CD8-positive, alpha-beta memory T cell (primary cell): ENCODE results near the gene SAMD4B. TPM values are rescaled to one million over a fixed set of nuclear protein-coding genes. Genes with fewer than 3 reads are reported as not detected.

ENCODE experiments used
- CTCF ChIA-PET: fragments of 350-600 bp; sonication (Branson Sonifier 250); formaldehyde crosslinking; loops from one replicate; lab custom pipeline; 2021; ENCODE audit warnings: antibody characterized with exemption; lab: Charles Lee
- POLR2A ChIA-PET: fragments of 350-600 bp; sonication (Branson Sonifier 250); formaldehyde crosslinking; loops from one replicate; lab custom pipeline; 2021; ENCODE audit warnings: antibody characterized with exemption; lab: Charles Lee
- DNase-seq, 5 donors: peaks; one replicate each; pipeline versions ENCODE4 v3.0.0 to v3.0.0-alpha.2; 2020 to 2022; ENCODE audit warnings: mixed read lengths in 1 of 5
- H3K27ac ChIP-seq: one replicate; pipeline ENCODE4 v1.7.0; 2013; ENCODE audit warnings: low read depth, mild to moderate bottlenecking, low read length, moderate library complexity
- H3K27me3 ChIP-seq: 2 replicates; pipeline ENCODE4 v1.7.0; 2013; ENCODE audit warnings: low read length, mild to moderate bottlenecking; ENCODE audit not compliant: insufficient read depth, poor library complexity, severe bottlenecking
- H3K36me3 ChIP-seq: 2 replicates; pipeline ENCODE4 v1.7.0; 2013; ENCODE audit warnings: mild to moderate bottlenecking, low read length, moderate library complexity; ENCODE audit not compliant: insufficient read depth
- H3K4me1 ChIP-seq: 2 replicates; pipeline ENCODE4 v1.7.0; 2013; ENCODE audit warnings: mild to moderate bottlenecking, low read length, moderate library complexity; ENCODE audit not compliant: insufficient read depth
- H3K4me3 ChIP-seq: 2 replicates; pipeline ENCODE4 v1.7.0; 2013; ENCODE audit warnings: mild to moderate bottlenecking, low read length
- H3K9me3 ChIP-seq: 2 replicates; pipeline ENCODE4 v1.7.0; 2013; ENCODE audit warnings: mild to moderate bottlenecking, low read length
- H3K27ac Mint-ChIP-seq, 8 donors: one replicate each; pipeline ENCODE4 v1.8.0; 2020 to 2021; ENCODE audit warnings: mixed read lengths in 8 of 8, mild to moderate bottlenecking in 6 of 8, inconsistent platforms in 3 of 8, moderate library complexity in 3 of 8
- H3K27me3 Mint-ChIP-seq, 2 donors: one replicate each; pipeline ENCODE4 v1.8.0; 2020 to 2021; ENCODE audit warnings: mixed read lengths in 2 of 2, mild to moderate bottlenecking in 1 of 2, moderate library complexity in 1 of 2
- H3K36me3 Mint-ChIP-seq, 3 donors: one replicate each; pipeline ENCODE4 v1.8.0; 2020 to 2021; ENCODE audit warnings: mixed read lengths in 3 of 3, inconsistent platforms in 1 of 3, mild to moderate bottlenecking in 1 of 3
- H3K4me1 Mint-ChIP-seq, 3 donors: one replicate each; pipeline ENCODE4 v1.8.0; 2020 to 2021; ENCODE audit warnings: mixed read lengths in 3 of 3, inconsistent platforms in 1 of 3, mild to moderate bottlenecking in 1 of 3
- H3K4me3 Mint-ChIP-seq, 7 donors: one replicate each; pipeline ENCODE4 v1.8.0; 2020 to 2021; ENCODE audit warnings: mixed read lengths in 7 of 7, mild to moderate bottlenecking in 6 of 7, moderate library complexity in 4 of 7, inconsistent platforms in 2 of 7
- H3K9me3 Mint-ChIP-seq, 5 donors: one replicate each; pipeline ENCODE4 v1.8.0; 2020 to 2022; ENCODE audit warnings: mixed read lengths in 5 of 5, mild to moderate bottlenecking in 3 of 5, moderate library complexity in 2 of 5, inconsistent platforms in 1 of 5
- polyA plus RNA-seq: library from polyadenylated mRNA; unstranded; fragments of 300-500 nt; fragmentation: Illumina TruSeq; gene quantifications from one replicate; pipeline ENCODE4 v1.2.3, GENCODE V29; 2021
- total RNA-seq, 2 experiments: library from RNA; stranded (reverse); gene quantifications; one replicate each; pipeline ENCODE4 v1.2.3, GENCODE V29; 2021

Gene SAMD4B
- total and polyA plus RNA-seq, 3 experiments from 2014 or later, result 18.7 to 55.6 (median 54.3) TPM

- Histone ChIP-seq H3K4me1 (peaks cover under 1% of the 10 kb centered on the region), H3K36me3 (peaks cover 24% of the 10 kb centered on the region), H3K27me3 (no peaks in the 10 kb centered on the region), H3K4me3 (no peak overlapping the region), H3K9me3 (no peaks in the 10 kb centered on the region), H3K27ac (no peak overlapping the region)
- no peak for DNase-seq
- POLR2A ChIA-PET, result no interaction called here
- CTCF ChIA-PET, result no interaction called here
- Mint-ChIP-seq H3K4me3 (no peak overlapping the region), H3K4me1 (peaks cover 26 to 43% (median 32%) of the 10 kb centered on the region in 3 donors), H3K27ac (peak overlapping the region in 5 of 8 donors; percentile 9 to 91 (median 39)), H3K9me3 (no peaks in the 10 kb centered on the region), H3K27me3 (peaks cover 0 to 1% of the 10 kb centered on the region in 2 donors), H3K36me3 (peaks cover 5 to 78% (median 17%) of the 10 kb centered on the region in 3 donors)
Observed at GRCh38 chr19:39351537-39352064, 9.4 kb downstream of the SAMD4B start.

- Histone ChIP-seq H3K27ac (no peak overlapping the region), H3K4me1 (no peaks in the 10 kb centered on the region), H3K4me3 (no peak overlapping the region), H3K9me3 (no peaks in the 10 kb centered on the region), H3K36me3 (peaks cover 34% of the 10 kb centered on the region), H3K27me3 (no peaks in the 10 kb centered on the region)
- no peak overlapping the region for H3K4me3 Mint-ChIP-seq
- peaks cover 20 to 34% (median 22%) of the 10 kb centered on the region in 3 donors for H3K4me1 Mint-ChIP-seq
- ChIA-PET POLR2A (no interaction called here), CTCF (interaction anchor here (3.1 kb wide), 1 partner anchor 10 kb away, joined by 10 read pairs; the partner anchor contains the start of gene SAMD4B)
- peaks cover 0 to 1% of the 10 kb centered on the region in 2 donors for H3K27me3 Mint-ChIP-seq
- DNase-seq, result no peak
- H3K36me3 Mint-ChIP-seq, result peaks cover 9 to 81% (median 21%) of the 10 kb centered on the region in 3 donors
- H3K27ac Mint-ChIP-seq, result peak overlapping the region in 4 of 8 donors; percentile 23 to 82 (median 71)
- H3K9me3 Mint-ChIP-seq, result no peaks in the 10 kb centered on the region
Observed at GRCh38 chr19:39352381-39353255, 10.4 kb downstream of the SAMD4B start.

- peaks cover 0 to 1% of the 10 kb centered on the region in 2 donors for H3K27me3 Mint-ChIP-seq
- DNase-seq, result no peak
- H3K27ac ChIP-seq, result no peak overlapping the region
- no peaks in the 10 kb centered on the region for H3K4me1 ChIP-seq
- peak overlapping the region in 1 of 8 donors; percentile 61 for H3K27ac Mint-ChIP-seq
- H3K36me3 ChIP-seq, result peaks cover 41% of the 10 kb centered on the region
- ChIA-PET POLR2A (no interaction called here), CTCF (interaction anchor here (3.1 kb wide), 1 partner anchor 13 kb away, joined by 10 read pairs; the partner anchor contains the start of gene SAMD4B)
- H3K36me3 Mint-ChIP-seq, result peaks cover 9 to 82% (median 25%) of the 10 kb centered on the region in 3 donors
- H3K27me3 ChIP-seq, result no peaks in the 10 kb centered on the region
- no peak overlapping the region for H3K4me3 Mint-ChIP-seq
- no peaks in the 10 kb centered on the region for H3K9me3 Mint-ChIP-seq
- no peak overlapping the region for H3K4me3 ChIP-seq
- H3K4me1 Mint-ChIP-seq, result peaks cover 4 to 14% (median 8%) of the 10 kb centered on the region in 3 donors
- H3K9me3 ChIP-seq, result no peaks in the 10 kb centered on the region
Observed at GRCh38 chr19:39355253-39355652, 13.0 kb downstream of the SAMD4B start.

- H3K4me3 Mint-ChIP-seq, result no peak overlapping the region
- H3K36me3 Mint-ChIP-seq, result peaks cover 9 to 89% (median 26%) of the 10 kb centered on the region in 3 donors
- peaks cover 0 to 1% of the 10 kb centered on the region in 2 donors for H3K27me3 Mint-ChIP-seq
- POLR2A ChIA-PET, result no interaction called here
- no peak overlapping the region for H3K27ac ChIP-seq
- H3K36me3 ChIP-seq, result peaks cover 49% of the 10 kb centered on the region
- peak overlapping the region in 1 of 8 donors; percentile 36 for H3K27ac Mint-ChIP-seq
- no peaks in the 10 kb centered on the region for H3K27me3 ChIP-seq
- CTCF ChIA-PET, result interaction anchor here (0.9 kb wide), 1 partner anchor 169 kb away, joined by 3 read pairs; no protein-coding TSS in a partner anchor
- H3K4me3 ChIP-seq, result no peak overlapping the region
- no peaks in the 10 kb centered on the region for H3K9me3 Mint-ChIP-seq
- DNase-seq, result no peak
- no peaks in the 10 kb centered on the region for H3K4me1 ChIP-seq
- no peaks in the 10 kb centered on the region for H3K9me3 ChIP-seq
- H3K4me1 Mint-ChIP-seq, result peaks cover 4 to 14% (median 8%) of the 10 kb centered on the region in 3 donors
Observed at GRCh38 chr19:39356073-39356472, 13.9 kb downstream of the SAMD4B start.

GRCh38 chr19:39356647-39357046 lies 14.4 kb downstream of the SAMD4B start:
- DNase-seq, result no peak
- Mint-ChIP-seq H3K36me3 (peaks cover 9 to 86% (median 26%) of the 10 kb centered on the region in 3 donors), H3K9me3 (no peaks in the 10 kb centered on the region), H3K4me1 (peaks cover 4 to 9% (median 5%) of the 10 kb centered on the region in 3 donors), H3K27me3 (peaks cover 0 to 1% of the 10 kb centered on the region in 2 donors), H3K27ac (peak overlapping the region in 1 of 8 donors; percentile 36), H3K4me3 (no peak overlapping the region)
- no peak overlapping the region for H3K27ac ChIP-seq
- POLR2A ChIA-PET, result no interaction called here
- CTCF ChIA-PET, result interaction anchor here (0.9 kb wide), 1 partner anchor 170 kb away, joined by 3 read pairs; no protein-coding TSS in a partner anchor
- no peak overlapping the region for H3K4me3 ChIP-seq
- peaks cover 49% of the 10 kb centered on the region for H3K36me3 ChIP-seq
- H3K27me3 ChIP-seq, result no peaks in the 10 kb centered on the region
- no peaks in the 10 kb centered on the region for H3K4me1 ChIP-seq
- H3K9me3 ChIP-seq, result no peaks in the 10 kb centered on the region

GRCh38 chr19:39359026-39359425 lies 16.8 kb downstream of the SAMD4B start:
- Histone ChIP-seq H3K4me3 (no peak overlapping the region), H3K27ac (no peak overlapping the region), H3K36me3 (peaks cover 39% of the 10 kb centered on the region), H3K4me1 (no peaks in the 10 kb centered on the region), H3K9me3 (no peaks in the 10 kb centered on the region), H3K27me3 (no peaks in the 10 kb centered on the region)
- Mint-ChIP-seq H3K27me3 (peaks cover 0 to 1% of the 10 kb centered on the region in 2 donors), H3K27ac (no peak overlapping the region), H3K4me1 (peaks cover 0 to 1% (median 0%) of the 10 kb centered on the region in 3 donors), H3K9me3 (no peaks in the 10 kb centered on the region), H3K4me3 (no peak overlapping the region), H3K36me3 (peaks cover 9 to 92% (median 23%) of the 10 kb centered on the region in 3 donors)
- ChIA-PET POLR2A (no interaction called here), CTCF (no interaction called here)
- DNase-seq, result no peak

- H3K27me3 Mint-ChIP-seq, result no peaks in the 10 kb centered on the region
- Histone ChIP-seq H3K4me3 (no peak overlapping the region), H3K4me1 (no peaks in the 10 kb centered on the region), H3K27ac (no peak overlapping the region), H3K27me3 (no peaks in the 10 kb centered on the region), H3K36me3 (peaks cover 36% of the 10 kb centered on the region), H3K9me3 (no peaks in the 10 kb centered on the region)
- no peak for DNase-seq
- peaks cover 9 to 91% (median 21%) of the 10 kb centered on the region in 3 donors for H3K36me3 Mint-ChIP-seq
- peaks cover 0 to 1% (median 0%) of the 10 kb centered on the region in 3 donors for H3K4me1 Mint-ChIP-seq
- H3K9me3 Mint-ChIP-seq, result no peaks in the 10 kb centered on the region
- CTCF ChIA-PET, result no interaction called here
- POLR2A ChIA-PET, result no interaction called here
- H3K4me3 Mint-ChIP-seq, result no peak overlapping the region
- H3K27ac Mint-ChIP-seq, result peak overlapping the region in 1 of 8 donors; percentile 57
Observed at GRCh38 chr19:39360599-39360998, 18.4 kb downstream of the SAMD4B start.
